Keratinocyte (primary cell): Measurements from ENCODE around the gene IFT172.

Experiments used
- CTCF ChIP-seq, 3 experiments: IDR thresholded peaks in 1 of 3; conservative IDR thresholded peaks in 1 of 3; optimal IDR thresholded peaks in 1 of 3; 2 replicates in 2 of 3; 3 replicates in 1 of 3; pipeline versions ENCODE3 to v1.5.1; 2011; ENCODE audit warnings: low read length in 3 of 3, mild to moderate bottlenecking in 3 of 3, moderate library complexity in 2 of 3, control low read depth in 1 of 3, inconsistent platforms in 1 of 3; ENCODE audit not compliant: insufficient read depth in 2 of 3; ENCODE audit errors: extremely low read depth in 1 of 3
- EZH2 ChIP-seq: IDR thresholded peaks from one replicate; pipeline ENCODE4 v1.6.1; 2012; ENCODE audit warnings: inconsistent platforms, mild to moderate bottlenecking, low read length, moderate library complexity

- TF ChIP-seq CTCF (optimal IDR thresholded peaks at IDR 0.05 in 1 of 3, IDR thresholded peaks at IDR 0.05 in 1 of 3, conservative IDR thresholded peaks at IDR 0.05 in 1 of 3; ENCODE audit: extremely low read depth in 1 of 3, insufficient read depth in 2 of 3, low read length in 3 of 3), result no peak
- TF ChIP-seq EZH2, result no peak
Measured at GRCh38 chr2:27416151-27416550, 73.4 kb downstream of the IFT172 start.
